Activated CD8-positive, alpha-beta T cell treated with anti-CD3 and anti-CD28 coated beads, Interleukin-2, amount 10 ng/mL, durations not matched to agents 7 days and 5 days (primary cell): Measurements from ENCODE around the gene CENPK. TPM values are rescaled to one million over a fixed set of nuclear protein-coding genes. Genes with fewer than 3 reads are reported as not detected.
"Not testable (repeated sequence)": the region's sequence is repeated elsewhere in the genome, so short reads cannot be mapped to it uniquely, and the experiment has no call there.

Experiments
- ATAC-seq: fragments of 150-1000 bp; cut with Tn5 transposase; one replicate; pipeline ENCODE4 v1.10.0; 2021; ENCODE audit warnings: moderate library complexity
- CTCF ChIA-PET: fragments of 350-600 bp; sonication (Branson Sonifier 250); formaldehyde crosslinking; loops from one replicate; lab custom pipeline; 2021; ENCODE audit warnings: antibody characterized with exemption; lab: Charles Lee
- POLR2A ChIA-PET: fragments of 350-600 bp; sonication (Branson Sonifier 250); formaldehyde crosslinking; loops from one replicate; lab custom pipeline; 2021; ENCODE audit warnings: antibody characterized with exemption; lab: Charles Lee
- DNase-seq: peaks from one replicate; pipeline ENCODE4 v3.0.0-alpha.2; 2020
- H3K27ac Mint-ChIP-seq: one replicate; pipeline ENCODE4 v1.8.0; 2021; ENCODE audit warnings: mild to moderate bottlenecking, mixed read lengths
- H3K27me3 Mint-ChIP-seq: one replicate; pipeline ENCODE4 v1.8.0; 2021; ENCODE audit warnings: low read depth, mixed read lengths
- H3K36me3 Mint-ChIP-seq: one replicate; pipeline ENCODE4 v1.8.0; 2021; ENCODE audit warnings: low read depth, mixed read lengths
- H3K4me1 Mint-ChIP-seq: one replicate; pipeline ENCODE4 v1.8.0; 2021; ENCODE audit warnings: low read depth, mixed read lengths
- H3K4me3 Mint-ChIP-seq: one replicate; pipeline ENCODE4 v1.8.0; 2021; ENCODE audit warnings: mild to moderate bottlenecking, mixed read lengths
- H3K9me3 Mint-ChIP-seq: one replicate; pipeline ENCODE4 v1.8.0; 2022; ENCODE audit warnings: mixed read lengths; ENCODE audit not compliant: insufficient read depth
- total RNA-seq, 2 experiments: library from RNA; stranded (reverse); gene quantifications; one replicate each; pipeline ENCODE4 v1.2.3, GENCODE V29; 2021

Gene CENPK
- total RNA-seq, 2 experiments from 2014 or later: 97.8 to 110 TPM

- H3K4me3 Mint-ChIP-seq: no peak overlapping the region
- no peaks in the 10 kb centered on the region for H3K4me1 Mint-ChIP-seq
- ATAC-seq: no peak
- ChIA-PET POLR2A (no interaction called here), CTCF (no interaction called here)
- peaks cover 11% of the 10 kb centered on the region for H3K36me3 Mint-ChIP-seq
- H3K9me3 Mint-ChIP-seq: no peaks in the 10 kb centered on the region
- no peak for DNase-seq
- H3K27ac Mint-ChIP-seq: no peak overlapping the region
- no peaks in the 10 kb centered on the region for H3K27me3 Mint-ChIP-seq
These were observed 56.0 kb downstream of the CENPK start for GRCh38 chr5:65506961-65507360.

- H3K27ac Mint-ChIP-seq: no peak overlapping the region
- peaks cover 5% of the 10 kb centered on the region for H3K4me1 Mint-ChIP-seq
- no peaks in the 10 kb centered on the region for H3K9me3 Mint-ChIP-seq
- H3K27me3 Mint-ChIP-seq: no peaks in the 10 kb centered on the region
- CTCF ChIA-PET: no interaction called here
- no peak overlapping the region for H3K4me3 Mint-ChIP-seq
- DNase-seq (no peak), ATAC-seq (no peak)
- peaks cover 6% of the 10 kb centered on the region for H3K36me3 Mint-ChIP-seq
- POLR2A ChIA-PET: no interaction called here
These were observed 73.8 kb downstream of the CENPK start for GRCh38 chr5:65489119-65489518.

GRCh38 chr5:65488038-65488687 lies 74.8 kb downstream of the CENPK start:
- H3K4me1 Mint-ChIP-seq, DNase-seq, H3K27me3 Mint-ChIP-seq, H3K4me3 Mint-ChIP-seq, ATAC-seq, H3K36me3 Mint-ChIP-seq, H3K27ac Mint-ChIP-seq, H3K9me3 Mint-ChIP-seq, POLR2A ChIA-PET: not testable (repeated sequence)
- CTCF ChIA-PET: interaction anchor here (0.6 to 0.9 kb wide), 2 partner anchors 239 to 299 kb away, joined by 3 read pairs; no protein-coding TSS in a partner anchor

DNA sequence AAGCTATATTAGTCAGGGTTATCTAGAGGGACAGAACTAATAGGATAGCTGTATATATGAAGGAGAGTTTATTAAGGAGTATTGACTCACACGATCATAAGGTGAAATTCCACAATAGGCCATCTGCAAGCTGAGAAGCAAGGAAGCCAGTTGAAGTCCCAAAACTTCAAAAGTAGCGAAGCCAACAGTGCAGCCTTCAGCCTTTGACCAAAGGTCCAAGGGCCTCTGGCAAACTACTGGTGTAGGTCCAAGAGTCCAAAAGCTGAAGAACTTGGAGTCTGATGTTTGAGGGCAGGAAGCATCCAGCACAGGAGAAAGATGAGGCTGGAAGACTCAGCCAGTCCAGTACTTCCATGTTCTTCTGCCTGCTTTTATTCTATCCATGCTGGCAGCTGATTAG lies 76.2 kb downstream of the CENPK start:
- H3K27ac Mint-ChIP-seq, H3K36me3 Mint-ChIP-seq, DNase-seq, ATAC-seq, POLR2A ChIA-PET, H3K9me3 Mint-ChIP-seq, H3K4me3 Mint-ChIP-seq, H3K27me3 Mint-ChIP-seq: not testable (repeated sequence)
- CTCF ChIA-PET: interaction anchor here (0.6 to 0.8 kb wide), 3 partner anchors 272 to 813 kb away, joined by 3 to 6 read pairs (median 3); no protein-coding TSS in a partner anchor
- H3K4me1 Mint-ChIP-seq: peaks cover 18% of the 10 kb centered on the region

GRCh38 chr5:65485405-65485804 lies 77.6 kb downstream of the CENPK start:
- Mint-ChIP-seq H3K9me3 (no peaks in the 10 kb centered on the region), H3K27ac (no peak overlapping the region), H3K4me3 (no peak overlapping the region), H3K27me3 (no peaks in the 10 kb centered on the region), H3K36me3 (peaks cover 3% of the 10 kb centered on the region), H3K4me1 (peaks cover 22% of the 10 kb centered on the region)
- POLR2A ChIA-PET: no interaction called here
- no peak for ATAC-seq
- no peak for DNase-seq
- CTCF ChIA-PET: interaction anchor here (6.6 kb wide), 1 partner anchor 673 kb away, joined by 79 read pairs; no protein-coding TSS in a partner anchor

DNA sequence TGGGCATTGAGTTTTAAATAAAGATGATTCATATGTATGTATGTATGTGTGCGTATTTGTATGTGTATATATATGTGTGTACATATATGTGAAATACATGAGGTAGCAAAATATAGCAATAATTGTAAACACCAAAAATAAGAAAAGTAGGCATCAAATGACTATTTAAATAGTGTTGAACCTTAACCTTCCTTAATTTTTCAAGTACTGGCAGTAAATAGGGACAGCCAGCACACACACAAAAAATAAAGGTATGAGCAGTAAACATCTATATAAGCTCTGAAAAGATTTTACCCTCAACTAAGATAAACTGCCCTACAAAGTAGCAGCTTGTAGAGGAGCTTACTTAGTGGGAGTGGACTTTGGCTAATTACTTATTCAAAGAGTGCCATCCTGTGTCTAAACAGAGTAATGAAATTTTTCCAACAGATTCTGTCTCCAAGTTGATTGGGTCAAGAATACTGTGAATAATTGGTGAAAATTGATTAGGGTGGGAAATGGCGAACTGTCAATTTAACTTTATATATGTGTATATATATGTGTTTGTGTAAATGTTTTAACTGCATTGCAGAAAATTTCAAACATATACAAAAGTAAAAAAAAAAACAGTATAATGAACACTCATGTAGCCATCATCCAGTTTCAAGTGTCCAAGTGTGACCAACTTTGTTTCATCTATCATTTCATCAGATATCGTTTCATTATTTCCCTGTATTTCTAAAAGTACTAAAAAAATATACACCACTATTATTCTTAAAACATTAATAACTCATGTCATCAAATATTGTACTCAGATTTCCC lies 79.2 kb downstream of the CENPK start:
- no peak for ATAC-seq
- CTCF ChIA-PET: interaction anchor here (0.6 to 6.6 kb wide), 32 partner anchors 11 to 849 kb away, joined by 3 to 79 read pairs (median 4); partner anchors contain the start of genes CENPK, PPWD1 and TRIM23
- Mint-ChIP-seq H3K9me3 (no peaks in the 10 kb centered on the region), H3K36me3 (no peaks in the 10 kb centered on the region), H3K27ac (peak overlapping the region; percentile 85), H3K4me1 (peaks cover 22% of the 10 kb centered on the region), H3K4me3 (no peak overlapping the region), H3K27me3 (no peaks in the 10 kb centered on the region)
- POLR2A ChIA-PET: interaction anchor here (2.1 kb wide), 1 partner anchor 79 kb away, joined by 7 read pairs; the partner anchor contains the start of genes CENPK and PPWD1
- DNase-seq: no peak

DNA sequence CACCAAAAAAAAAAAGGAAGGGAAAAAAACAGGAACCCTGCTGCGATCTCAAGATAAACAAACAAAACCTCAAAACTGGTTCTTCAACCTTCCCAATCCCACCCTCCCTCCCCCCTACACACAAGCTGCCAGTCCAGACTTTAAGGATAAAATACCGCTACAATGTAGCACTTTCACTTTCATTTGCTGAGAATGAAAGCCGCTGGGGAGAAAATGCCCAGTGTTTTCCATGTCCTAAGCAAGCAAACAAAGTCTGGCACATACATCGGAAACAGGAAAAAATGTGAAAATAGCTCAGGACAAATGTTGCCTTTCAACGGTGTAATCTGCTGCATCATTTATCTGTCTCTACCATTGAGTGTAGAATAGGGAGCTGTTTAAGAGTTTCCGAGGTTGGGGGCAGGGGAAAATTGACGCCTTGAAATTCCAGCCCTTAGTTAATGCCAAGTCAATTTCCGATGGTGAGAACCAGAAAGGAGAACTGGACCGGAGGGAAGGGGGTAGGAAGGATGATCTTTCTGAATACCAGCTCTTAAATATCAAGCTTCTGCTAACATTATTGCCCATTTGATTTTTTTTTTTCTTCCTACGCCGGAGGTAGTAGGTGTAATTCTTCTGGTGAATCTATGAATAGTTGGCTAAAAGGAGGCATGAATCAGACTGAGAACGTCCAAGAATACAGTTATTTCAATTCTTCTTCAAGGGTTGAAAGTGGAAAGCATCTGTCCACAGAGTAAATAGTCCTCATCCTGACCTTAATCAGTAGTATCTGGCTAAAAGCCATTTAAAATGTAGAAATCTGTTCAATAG lies 80.0 kb downstream of the CENPK start:
- Mint-ChIP-seq H3K4me3 (no peak overlapping the region), H3K36me3 (no peaks in the 10 kb centered on the region), H3K4me1 (peaks cover 22% of the 10 kb centered on the region), H3K27ac (peak overlapping the region; percentile 85), H3K27me3 (no peaks in the 10 kb centered on the region), H3K9me3 (no peaks in the 10 kb centered on the region)
- CTCF ChIA-PET: interaction anchor here (0.6 to 6.6 kb wide), 38 partner anchors 12 to 871 kb away, joined by 3 to 79 read pairs (median 3); partner anchors contain the start of genes CENPK, PPWD1 and TRIM23
- ATAC-seq (peak; percentile 20), DNase-seq (peak; percentile 42)
- POLR2A ChIA-PET: interaction anchor here (1.7 to 2.1 kb wide), 2 partner anchors 80 to 448 kb away, joined by 5 to 7 read pairs; partner anchors contain the start of genes CENPK and PPWD1

GRCh38 chr5:65482296-65482735 lies 80.7 kb downstream of the CENPK start:
- H3K9me3 Mint-ChIP-seq: no peaks in the 10 kb centered on the region
- H3K4me1 Mint-ChIP-seq: peaks cover 22% of the 10 kb centered on the region
- ATAC-seq (peak; percentile 34), DNase-seq (no peak)
- H3K27me3 Mint-ChIP-seq: no peaks in the 10 kb centered on the region
- CTCF ChIA-PET: interaction anchor here (0.8 to 6.6 kb wide), 22 partner anchors 11 to 870 kb away, joined by 3 to 79 read pairs (median 6); partner anchors contain the start of genes CENPK and PPWD1
- H3K27ac Mint-ChIP-seq: peak overlapping the region; percentile 85
- POLR2A ChIA-PET: interaction anchor here (0.6 to 2.1 kb wide), 3 partner anchors 80 to 741 kb away, joined by 5 to 7 read pairs (median 5); partner anchors contain the start of genes CENPK and PPWD1
- H3K36me3 Mint-ChIP-seq: no peaks in the 10 kb centered on the region
- H3K4me3 Mint-ChIP-seq: no peak overlapping the region

DNA sequence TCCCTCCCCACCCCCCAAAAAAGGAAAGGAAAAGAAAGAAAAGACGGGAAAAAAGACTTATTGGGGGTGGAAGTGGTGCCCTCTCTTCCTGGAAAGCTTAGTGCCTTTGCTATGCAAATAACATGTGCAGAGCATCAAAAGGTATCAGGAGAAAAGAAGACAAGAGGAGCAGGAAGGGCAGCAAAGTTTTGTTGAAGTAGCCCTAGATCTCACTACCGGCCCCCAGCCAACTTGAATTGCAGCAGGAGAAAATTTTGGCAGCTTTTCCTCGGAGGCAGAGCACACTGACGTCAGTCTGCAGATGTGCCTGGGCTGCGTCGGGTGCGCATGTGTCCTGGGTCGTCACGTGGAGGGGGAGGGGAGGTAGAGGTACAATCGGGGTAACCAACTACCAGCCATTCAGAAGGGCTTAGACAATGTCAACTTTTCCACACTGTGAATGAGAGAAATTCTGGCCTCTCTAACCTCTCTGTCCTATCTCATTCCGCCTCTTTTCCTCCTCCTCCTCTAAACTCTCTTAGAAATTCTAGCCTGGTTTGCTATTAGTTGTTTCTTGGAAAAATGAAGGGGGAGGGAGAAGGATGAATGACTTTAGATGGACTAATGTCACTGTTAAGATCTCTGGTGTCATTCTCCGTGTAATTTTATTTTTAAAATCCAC lies 81.2 kb downstream of the CENPK start, which contains the start of gene ADAMTS6:
Gene ADAMTS6, minus strand, starts transcription at position 286 of the 661 bp plus-strand sequence. CDS start 8,247 bp downstream, outside the sequence.
- ChIA-PET POLR2A (interaction anchor here (0.6 to 2.1 kb wide), 5 partner anchors 81 to 740 kb away, joined by 3 to 7 read pairs (median 5); partner anchors contain the start of genes CENPK and PPWD1), CTCF (interaction anchor here (1.1 to 6.6 kb wide), 12 partner anchors 107 to 870 kb away, joined by 3 to 79 read pairs (median 7); no protein-coding TSS in a partner anchor)
- DNase-seq: peak; percentile 86
- Mint-ChIP-seq H3K27me3 (no peaks in the 10 kb centered on the region), H3K4me1 (peaks cover 22% of the 10 kb centered on the region), H3K36me3 (no peaks in the 10 kb centered on the region), H3K27ac (peak within 1 kb of the TSS; percentile 85), H3K4me3 (no peak within 1 kb of the TSS), H3K9me3 (no peaks in the 10 kb centered on the region)
- ATAC-seq: peak; percentile 92

- DNase-seq (no peak), ATAC-seq (peak; percentile 14)
- no peaks in the 10 kb centered on the region for H3K9me3 Mint-ChIP-seq
- CTCF ChIA-PET: interaction anchor here (1.6 to 6.6 kb wide), 4 partner anchors 378 to 669 kb away, joined by 4 to 79 read pairs (median 8); no protein-coding TSS in a partner anchor
- H3K36me3 Mint-ChIP-seq: no peaks in the 10 kb centered on the region
- peak overlapping the region; percentile 85 for H3K27ac Mint-ChIP-seq
- no peaks in the 10 kb centered on the region for H3K27me3 Mint-ChIP-seq
- POLR2A ChIA-PET: interaction anchor here (0.7 to 1.5 kb wide), 3 partner anchors 82 to 712 kb away, joined by 3 to 5 read pairs (median 3); partner anchors contain the start of genes CENPK and PPWD1
- no peak overlapping the region for H3K4me3 Mint-ChIP-seq
- H3K4me1 Mint-ChIP-seq: peaks cover 22% of the 10 kb centered on the region
These were observed 81.8 kb downstream of the CENPK start for GRCh38 chr5:65481171-65481581.
